22Rv1 (cell line): ENCODE data around the gene CERCAM.

Experiments
- ZFX ChIP-seq: fragments of 450-650 bp; IDR thresholded peaks from 2 replicates; pipeline ENCODE4 v1.6.1; 2017; ENCODE audit warnings: antibody characterized with exemption, borderline replicate concordance
- TF ChIP-seq, protein P1 (sequence below): fragments of 450-650 bp; IDR thresholded peaks from 2 replicates; pipeline ENCODE4 v1.5.1; 2017; ENCODE audit warnings: mild to moderate bottlenecking

DNA sequence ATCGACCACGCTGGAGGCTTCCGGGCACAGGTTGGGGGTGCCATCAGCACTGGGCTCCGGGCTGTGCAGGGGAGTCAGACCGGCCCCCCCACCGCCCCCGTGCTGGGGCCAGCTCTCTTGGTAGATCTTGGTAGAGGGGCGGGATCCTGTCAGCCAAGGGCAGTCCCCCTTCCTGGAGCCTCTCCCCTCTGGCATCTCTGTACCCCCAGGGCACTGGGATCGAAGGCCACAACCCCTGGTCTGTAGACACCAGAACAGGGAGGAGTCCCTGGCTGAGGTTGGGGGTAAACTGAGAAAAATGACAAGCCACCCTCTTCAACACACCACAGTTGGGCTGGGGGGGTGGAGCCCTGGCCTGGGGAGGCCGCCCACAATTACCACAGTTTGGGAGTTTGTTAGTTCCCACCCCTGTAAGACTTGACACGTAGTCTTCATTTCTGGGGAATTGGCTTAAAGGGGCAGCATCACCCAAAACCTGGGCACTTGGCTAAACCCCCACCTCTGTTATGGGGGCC is 882 bp downstream of the CERCAM start:
- TF ChIP-seq, protein P1, sequence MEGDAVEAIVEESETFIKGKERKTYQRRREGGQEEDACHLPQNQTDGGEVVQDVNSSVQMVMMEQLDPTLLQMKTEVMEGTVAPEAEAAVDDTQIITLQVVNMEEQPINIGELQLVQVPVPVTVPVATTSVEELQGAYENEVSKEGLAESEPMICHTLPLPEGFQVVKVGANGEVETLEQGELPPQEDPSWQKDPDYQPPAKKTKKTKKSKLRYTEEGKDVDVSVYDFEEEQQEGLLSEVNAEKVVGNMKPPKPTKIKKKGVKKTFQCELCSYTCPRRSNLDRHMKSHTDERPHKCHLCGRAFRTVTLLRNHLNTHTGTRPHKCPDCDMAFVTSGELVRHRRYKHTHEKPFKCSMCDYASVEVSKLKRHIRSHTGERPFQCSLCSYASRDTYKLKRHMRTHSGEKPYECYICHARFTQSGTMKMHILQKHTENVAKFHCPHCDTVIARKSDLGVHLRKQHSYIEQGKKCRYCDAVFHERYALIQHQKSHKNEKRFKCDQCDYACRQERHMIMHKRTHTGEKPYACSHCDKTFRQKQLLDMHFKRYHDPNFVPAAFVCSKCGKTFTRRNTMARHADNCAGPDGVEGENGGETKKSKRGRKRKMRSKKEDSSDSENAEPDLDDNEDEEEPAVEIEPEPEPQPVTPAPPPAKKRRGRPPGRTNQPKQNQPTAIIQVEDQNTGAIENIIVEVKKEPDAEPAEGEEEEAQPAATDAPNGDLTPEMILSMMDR, result no peak
- no peak for TF ChIP-seq ZFX
